GM21360 (cell line): ENCODE measurements around the gene PLCB1.
"Not testable (repeated sequence)": the region's sequence is repeated elsewhere in the genome, so short reads cannot be mapped to it uniquely, and the experiment has no call there.

Source experiments
- ATAC-seq: cut with Tn5 transposase; IDR thresholded peaks from one replicate; pipeline ENCODE4 v1.9.1; 2021; ENCODE audit warnings: mild to moderate bottlenecking, moderate library complexity; ENCODE audit not compliant: unreplicated experiment

Gene PLCB1

DNA sequence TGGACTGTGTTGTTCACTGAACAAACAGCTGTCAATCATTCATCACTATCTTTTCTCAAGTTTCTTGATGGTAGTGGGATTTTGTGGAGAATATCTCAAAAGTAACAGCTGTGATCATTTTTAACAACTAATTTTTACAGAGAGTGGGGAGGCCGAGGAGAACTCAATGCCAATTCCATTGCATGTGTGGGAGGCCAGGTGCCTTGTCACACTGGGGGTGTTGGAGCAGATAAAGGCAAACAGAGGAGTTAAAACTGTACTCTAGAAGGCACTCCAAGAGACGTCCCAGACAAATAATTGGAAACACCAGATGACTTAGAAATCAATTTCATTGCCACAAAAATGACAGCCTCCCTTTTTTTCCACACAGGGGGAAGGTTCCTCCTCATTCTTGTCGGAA lies 669.6 kb downstream of the PLCB1 start:
- ATAC-seq: no peak

DNA sequence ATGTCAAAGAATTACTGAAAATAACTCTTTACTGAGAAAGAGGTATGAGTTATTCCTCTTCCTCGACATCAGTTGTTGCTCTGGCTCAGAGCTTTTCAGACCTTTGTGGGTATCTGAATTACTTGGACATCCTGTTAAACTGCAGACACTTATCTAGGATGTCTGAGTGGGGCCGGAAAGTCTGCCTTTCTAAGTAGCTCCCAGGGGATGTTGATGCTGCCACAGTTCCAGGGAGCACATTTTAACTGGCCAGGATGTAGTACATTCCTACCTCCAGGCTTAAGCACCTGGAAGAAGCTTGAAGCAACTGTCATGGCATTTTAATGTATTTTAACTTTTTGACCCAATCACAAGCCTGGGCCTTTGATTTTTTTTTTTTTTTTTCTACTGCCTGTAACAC lies 671.0 kb downstream of the PLCB1 start:
- no peak for ATAC-seq

DNA sequence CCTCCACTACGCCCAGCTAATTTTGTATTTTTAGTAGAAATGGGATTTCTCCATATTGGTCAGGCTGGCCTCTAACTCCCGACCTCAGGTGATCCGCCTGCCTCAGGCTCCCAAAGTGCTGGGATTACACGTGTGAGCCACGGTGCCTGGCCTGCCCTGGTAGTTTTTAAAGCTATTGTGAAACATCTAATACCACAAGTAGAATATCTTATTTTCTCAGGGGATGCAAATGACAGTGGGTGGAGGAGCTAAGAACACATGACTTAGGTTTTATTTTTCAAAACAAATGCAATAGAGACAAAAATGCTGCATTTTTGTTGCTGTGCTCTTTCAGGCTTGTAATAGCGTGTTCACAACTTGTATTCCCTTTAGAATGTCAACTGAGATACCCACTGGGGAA lies 671.9 kb downstream of the PLCB1 start:
- no peak for ATAC-seq

DNA sequence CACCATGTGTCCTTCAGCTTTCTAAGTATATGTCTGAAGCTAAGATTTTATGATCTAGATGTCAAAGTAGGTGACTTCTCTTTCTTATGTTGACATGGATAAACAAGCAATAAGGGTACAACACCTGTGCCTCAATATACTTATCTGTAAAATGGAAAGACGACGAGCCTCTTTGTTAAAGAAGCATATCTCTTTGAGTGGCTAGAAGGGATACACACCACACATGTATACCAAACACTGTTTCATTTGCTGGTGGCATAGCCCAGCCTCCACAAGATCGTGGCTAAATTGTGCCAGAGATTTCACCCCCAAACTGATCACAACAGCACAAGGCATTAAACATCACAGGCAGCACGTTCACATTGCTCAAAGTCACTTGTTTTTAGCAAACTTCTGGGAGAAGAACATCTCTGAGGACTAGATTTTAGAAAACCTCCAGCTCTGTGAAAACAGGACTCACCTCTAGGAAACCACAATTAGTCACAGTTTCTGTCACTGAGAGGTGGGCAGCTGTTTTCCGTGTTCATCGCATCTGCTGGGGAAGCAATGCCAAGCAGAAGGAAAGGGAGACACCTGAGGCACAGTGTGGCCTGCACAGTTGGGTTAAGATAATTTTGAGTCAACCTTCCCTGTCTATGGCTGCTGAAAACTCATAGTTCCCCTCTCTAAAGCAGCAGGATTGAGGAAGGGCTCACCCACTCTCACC lies 673.8 kb downstream of the PLCB1 start:
- no peak for ATAC-seq

DNA sequence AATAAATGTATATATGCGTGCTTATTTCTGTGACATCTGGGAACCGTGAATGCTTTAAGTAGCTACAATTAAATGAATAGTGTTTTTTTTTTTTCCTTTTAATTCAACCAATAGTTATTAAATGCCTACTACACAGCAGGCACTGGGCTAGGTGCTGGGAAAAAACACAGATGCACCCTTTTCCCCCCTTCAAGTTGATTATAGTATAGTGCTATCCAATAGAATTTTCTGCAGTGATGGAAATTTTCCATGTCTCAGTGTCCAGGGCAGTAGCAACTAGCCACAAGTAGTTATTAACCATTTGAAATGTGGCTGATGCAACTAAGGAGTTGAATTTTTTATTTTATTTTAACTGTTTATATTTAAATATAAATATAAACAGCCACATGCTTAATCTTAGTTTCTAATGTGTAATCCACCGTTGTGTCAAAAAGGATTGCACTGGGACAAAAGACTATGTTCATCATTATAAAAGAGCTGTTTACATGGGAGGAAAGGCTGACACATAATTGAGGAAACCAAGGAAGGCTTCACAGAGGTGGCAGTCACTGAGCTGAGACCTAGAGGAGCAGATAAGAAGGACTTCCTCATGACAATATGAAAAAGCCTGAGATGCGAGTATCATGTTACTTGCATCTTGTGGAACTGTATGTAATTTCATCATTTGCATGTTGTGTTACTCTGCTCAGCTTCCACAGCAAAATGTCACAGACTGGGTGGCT lies 675.6 kb downstream of the PLCB1 start:
- ATAC-seq: no peak

DNA sequence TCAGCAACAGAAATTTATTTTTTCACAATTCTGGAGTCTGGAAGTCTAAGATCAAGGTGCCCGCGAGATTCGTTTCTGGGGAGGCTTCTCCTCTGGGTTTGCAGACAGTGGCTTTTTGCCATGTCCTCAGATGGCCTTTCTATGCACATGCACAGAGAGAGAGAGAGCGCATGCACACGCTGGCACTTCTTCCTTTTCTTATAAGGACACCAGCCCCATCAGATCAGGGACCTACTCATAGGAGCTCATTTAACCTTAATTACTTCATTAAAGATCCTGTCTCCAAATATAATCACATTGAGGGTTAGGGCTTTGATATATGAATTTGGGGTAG lies 676.1 kb downstream of the PLCB1 start:
- ATAC-seq: no peak

DNA sequence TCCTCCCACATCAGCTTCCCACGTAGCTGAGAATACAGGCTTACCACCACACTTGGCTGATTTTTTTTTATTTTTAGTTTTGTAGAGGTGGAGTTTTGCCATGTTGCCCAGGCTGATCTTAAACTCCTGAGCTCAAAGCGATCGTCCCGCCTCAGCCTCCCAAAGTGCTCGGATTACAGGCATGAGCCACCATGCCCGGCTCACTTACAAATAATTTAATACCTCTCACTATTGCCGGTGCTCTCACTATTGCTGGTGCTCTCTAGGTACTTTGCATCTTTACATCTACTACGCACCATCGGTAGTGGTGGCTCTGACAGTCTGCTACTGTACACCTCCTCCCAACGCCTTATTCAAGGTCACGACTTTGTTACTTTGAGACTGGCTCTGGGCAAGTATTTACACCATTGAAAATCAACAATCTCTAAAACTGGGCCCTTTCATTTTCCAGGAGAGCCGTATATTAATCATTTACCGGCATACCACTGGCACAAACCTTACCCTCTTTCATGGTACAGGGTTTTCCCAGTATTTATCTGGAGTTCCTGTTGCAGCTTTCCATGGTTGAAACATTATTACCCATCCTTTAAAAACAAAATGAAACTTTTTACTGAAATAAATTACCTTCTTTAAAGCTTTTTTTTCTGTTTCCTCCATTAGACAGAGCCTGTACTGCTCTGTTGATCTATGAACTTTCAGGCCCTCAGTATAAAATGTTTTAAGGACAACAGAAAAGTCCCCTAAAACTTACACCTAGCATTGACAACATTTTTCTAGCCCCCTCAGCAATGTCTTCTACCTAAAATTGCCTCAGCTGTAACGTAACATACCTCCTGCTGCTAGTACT lies 677.3 kb downstream of the PLCB1 start:
- no peak for ATAC-seq

DNA sequence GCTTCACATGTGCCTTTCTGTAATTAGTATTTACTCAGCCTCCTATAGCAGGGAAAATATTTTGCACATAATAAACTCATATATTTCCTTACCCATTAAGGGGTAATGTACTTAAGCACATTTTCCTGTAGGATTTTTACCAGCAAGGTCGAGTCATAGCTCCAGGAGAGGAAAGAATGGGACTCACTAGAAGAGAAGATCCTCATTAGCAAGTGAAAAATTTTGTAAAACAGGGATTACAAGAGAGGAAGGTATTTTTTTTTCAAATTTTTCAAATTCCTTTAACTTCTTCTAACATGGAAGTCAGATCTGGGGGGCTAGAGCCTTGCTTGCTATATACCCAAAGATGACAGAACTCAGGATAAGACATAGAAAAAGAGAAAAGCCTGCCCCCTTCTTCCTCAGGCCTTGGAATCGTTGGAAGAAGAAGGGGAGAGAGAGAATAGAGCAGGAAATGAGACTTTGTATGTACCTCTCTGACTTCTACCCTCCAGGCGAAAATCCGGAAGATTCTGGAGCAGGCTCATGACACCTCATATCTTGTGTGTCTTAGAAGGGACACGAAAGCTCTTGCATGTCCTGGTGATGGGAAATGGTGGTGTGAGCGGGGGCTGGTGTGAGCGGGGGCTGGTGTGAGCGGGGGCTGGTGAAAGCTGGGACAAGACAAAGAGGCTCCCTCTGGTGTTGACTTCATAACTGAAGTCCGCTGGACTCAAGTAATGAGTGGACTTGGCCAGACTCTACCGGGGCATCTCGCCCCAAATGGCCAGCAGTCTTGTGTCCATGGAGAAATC lies 679.9 kb downstream of the PLCB1 start:
- ATAC-seq: no peak

DNA sequence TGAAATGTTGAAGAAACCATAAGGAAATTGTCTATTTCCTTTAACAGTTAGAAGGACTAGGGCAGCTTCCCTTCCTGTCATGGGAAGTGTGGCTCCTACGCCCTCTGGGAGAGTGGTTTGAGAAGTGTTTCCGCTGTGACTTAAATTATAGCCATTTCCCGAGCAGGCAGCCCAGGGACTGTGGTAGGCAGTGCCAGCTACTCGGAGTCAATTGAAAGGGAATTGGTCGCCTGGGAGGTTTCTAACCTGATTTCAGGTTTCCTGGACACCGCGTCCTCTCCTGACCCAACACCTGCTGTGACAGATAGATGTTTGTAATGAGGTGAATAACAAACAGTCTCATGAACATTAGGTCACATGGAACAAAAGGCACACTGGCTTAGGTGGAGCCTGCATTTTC lies 680.8 kb downstream of the PLCB1 start:
- ATAC-seq: no peak

DNA sequence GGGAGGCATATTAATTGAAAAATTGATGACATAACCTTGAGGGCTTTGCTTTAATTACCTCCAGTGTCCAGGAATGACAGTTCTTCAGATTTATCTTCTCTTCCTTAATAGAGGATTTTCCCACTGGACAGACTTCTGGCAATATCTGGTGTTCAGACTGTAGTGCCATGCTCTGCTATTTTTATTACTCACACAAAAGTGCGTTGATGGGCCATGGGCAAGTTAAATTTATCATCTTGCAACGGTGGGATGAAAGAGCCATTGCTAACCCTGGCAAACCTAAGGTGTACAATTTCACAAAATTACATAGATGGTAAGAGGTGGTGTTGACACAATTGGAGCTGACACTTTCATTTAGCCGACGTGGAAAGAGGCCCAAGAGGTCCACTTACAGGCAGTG lies 683.1 kb downstream of the PLCB1 start:
- no peak for ATAC-seq

DNA sequence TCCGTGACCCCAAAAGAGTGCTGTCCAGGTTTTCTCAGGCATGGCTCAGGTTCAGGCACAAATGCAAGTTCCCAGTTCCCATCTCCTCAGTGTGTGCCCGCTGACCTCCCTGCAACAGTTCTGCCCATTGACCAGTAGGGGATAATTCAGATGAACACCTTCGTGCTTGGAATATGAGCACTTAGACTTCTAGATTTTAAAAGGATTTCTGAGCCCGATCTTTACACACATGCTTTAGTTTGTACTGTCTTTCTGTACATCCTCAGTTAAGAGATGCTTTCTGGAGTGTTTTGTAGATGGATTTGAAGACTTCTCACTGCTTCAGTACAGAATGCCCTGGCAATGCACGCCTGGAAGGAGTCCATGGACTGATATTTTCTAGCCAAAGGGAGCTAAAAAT lies 697.2 kb downstream of the PLCB1 start:
- ATAC-seq: no peak

DNA sequence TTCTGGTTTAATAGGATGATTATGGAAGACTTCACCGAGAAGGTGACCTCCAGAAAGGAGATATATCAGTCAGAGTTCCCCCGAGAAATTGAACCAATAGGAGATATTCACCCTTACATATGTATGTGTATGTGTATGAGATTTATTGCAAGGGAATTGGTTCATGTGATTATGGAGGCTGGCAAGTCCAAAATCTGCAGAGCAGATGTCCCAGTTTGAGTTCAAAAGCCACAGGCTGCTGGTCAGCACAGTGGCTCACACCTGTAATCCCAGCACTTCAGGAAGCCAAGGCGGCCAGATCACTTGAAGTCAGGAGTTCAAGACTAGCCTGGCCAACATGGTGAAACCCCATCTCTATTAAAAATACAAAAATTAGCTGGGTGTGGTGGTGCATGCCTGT lies 702.2 kb downstream of the PLCB1 start:
- not testable (repeated sequence) for ATAC-seq

DNA sequence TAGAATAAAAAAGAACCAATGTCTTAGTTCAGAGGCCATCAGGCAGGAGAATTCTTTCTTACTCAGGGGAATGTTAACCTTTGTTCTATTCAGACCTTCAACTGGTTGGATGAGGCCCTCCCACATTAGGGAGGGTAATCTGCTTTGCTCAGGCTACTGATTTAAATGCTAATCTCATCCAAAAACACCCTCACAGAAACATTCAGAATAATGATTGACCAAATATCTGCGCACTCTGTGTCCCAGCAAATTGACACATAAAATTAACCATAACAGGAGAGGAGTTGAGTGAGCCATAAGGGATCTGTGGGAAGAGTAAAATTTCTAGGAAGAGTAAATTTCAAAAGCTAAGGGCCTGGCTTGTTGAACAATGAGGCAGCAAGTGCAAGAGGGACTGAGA lies 702.8 kb downstream of the PLCB1 start:
- no peak for ATAC-seq

DNA sequence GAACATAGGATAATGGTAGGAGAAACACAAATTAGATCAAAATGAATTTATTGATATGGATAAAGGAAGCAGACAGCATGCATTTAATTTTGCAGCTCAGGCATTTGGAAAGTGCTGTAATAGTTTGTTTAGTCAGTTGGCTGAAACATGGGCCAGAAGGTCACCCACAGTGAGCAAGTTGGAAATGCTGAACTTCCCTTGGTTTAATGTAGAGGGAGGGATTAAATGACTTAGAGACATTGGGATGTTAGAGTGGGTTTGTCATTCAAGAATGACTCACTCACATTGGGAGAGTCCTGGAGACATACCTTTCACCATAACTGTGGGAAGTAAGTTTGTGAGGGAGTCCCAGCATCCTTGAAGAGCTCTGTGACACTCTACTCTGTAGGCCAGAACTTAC lies 705.3 kb downstream of the PLCB1 start:
- ATAC-seq: no peak

DNA sequence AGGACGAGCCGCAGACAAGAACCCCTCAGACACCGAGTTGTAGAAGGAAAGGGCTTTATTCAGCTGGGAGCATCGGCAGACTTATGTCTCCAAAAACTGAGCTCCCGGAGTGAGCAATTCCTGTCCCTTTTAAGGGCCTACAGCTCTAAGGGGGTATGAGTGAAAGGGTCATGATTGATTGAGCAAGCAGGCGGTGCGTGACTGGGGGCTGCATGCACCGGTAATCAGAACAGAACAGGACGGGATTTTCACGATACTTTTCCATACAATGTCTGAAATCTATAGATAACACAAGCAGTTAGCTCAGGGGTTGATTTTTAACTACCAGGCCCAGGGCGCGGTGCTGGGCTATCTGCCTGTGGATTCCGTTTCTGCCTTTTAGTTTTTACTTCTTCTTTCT lies 710.5 kb downstream of the PLCB1 start:
- no peak for ATAC-seq

DNA sequence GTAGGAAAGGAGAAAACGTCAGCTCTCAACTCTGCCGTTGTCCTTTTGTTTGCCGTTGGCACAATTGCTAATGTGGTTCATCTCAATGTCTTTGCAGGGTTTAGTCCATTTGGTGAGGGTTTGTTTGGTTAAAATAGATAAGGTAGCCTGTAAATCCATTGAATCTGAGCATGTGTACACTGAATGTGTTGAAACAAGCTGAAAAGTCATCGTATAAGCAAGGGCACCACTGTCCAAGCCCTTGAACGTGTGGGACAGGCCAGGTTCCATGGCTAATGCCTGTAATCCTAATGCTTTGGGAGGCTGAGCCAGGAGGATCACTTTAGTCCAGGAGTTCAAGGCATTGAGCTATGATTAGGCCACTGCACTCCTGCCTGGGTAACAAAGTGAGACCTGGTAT lies 712.1 kb downstream of the PLCB1 start:
- no peak for ATAC-seq

DNA sequence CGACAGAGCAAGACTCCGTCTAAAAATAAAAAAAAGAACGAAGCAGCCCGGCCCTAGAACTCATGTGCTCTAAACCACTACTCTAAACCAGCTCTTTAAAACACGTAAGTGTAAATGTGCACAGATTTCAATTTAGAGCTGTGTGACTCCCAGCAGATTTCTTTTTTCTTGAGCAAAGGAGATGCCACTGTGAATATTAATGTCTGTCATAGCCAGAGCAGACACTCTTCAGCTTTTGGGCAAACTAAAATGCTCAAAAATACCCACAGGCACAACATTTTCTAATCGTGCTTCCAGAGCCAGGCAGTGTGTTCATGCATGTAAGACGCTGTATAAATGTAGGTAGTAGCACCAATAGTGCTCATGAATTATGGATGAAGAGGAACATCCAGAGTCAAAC lies 717.9 kb downstream of the PLCB1 start:
- ATAC-seq: no peak

DNA sequence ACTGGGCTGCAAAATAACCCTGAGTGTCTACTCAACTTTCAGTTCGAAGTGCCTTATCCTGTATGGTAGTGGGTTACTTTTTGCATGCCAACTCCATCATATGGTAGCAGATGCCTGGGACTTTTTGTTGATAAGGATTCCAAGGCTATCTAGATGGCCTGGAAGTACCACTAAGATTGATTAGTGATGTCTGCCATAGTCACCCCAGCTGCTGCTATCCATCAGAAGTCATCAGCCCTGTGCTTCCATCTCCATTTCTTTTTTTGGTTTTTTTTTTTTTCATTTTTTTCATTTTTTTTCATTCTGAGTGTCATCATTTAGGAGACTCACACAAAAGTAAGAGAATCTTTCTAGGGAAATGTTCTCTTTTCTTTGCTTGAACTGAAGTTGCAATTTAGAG lies 719.4 kb downstream of the PLCB1 start:
- no peak for ATAC-seq

DNA sequence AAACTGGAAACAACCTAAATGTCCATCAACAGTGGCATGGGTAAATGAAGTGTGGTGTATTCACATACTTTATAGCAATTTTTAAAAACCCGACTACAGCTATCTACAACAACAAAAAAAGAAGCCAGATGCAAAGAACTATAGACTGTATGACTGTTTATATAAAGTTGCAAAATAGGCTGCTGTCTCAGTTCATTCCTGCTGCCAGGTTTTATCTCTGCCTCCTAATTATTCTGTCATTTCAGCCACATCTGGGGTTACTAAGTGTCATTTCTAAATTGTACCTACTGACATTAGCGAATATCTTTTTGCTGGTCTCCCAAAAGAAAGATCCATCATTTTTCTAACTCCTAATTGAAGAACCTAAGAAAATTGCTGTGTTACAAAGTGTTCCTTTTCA lies 719.9 kb downstream of the PLCB1 start:
- not testable (repeated sequence) for ATAC-seq

DNA sequence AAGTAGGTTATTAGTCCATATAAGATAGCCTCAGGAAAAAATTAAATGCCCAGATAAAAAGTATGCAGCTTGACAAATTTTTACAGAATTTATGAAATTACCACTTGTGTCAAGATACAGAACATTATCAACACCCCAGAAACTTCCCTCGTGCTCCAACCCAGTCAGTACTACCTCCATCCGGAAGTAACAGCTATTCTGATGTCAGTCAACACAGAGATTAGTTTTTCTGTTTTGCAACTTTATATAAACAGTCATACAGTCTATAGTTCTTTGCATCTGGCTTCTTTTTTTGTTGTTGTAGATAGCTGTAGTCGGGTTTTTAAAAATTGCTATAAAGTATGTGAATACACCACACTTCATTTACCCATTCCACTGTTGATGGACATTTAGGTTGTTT lies 721.1 kb downstream of the PLCB1 start:
- not testable (repeated sequence) for ATAC-seq

DNA sequence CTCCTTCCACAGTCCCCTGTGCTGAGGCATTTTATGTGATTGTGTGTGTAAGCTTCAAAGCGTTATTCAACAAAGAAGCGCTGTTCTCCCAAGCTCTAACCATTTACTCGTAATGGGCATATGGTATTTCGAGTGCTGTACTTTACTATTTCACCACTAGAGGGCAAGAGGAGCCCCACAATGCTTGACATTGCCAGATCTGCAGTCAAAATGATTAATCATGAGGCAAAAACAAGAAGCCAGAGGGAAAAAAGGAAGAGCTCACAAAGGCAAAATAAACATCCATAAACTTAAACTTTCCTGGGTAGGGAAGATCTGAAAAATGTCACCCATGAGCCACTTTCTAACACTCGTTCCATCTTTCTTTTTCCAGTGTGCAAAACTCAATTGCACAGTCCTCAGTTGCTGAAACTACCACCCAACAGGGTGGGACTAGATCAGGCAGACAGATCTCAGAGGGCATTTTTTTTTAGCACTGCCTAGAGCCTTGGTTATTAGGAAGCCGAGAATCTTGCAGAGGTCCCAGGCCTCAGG lies 721.8 kb downstream of the PLCB1 start:
- no peak for ATAC-seq
